ENCODE results near the gene IL18. TPM values are rescaled to one million over a fixed set of nuclear protein-coding genes. Genes with fewer than 3 reads are reported as not detected.

Gene IL18
- total and polyA plus RNA-seq, 2 of the 8 experiments (the other 6 are each of a cell fraction or from before 2014, with no cell fraction given), result 0.29 to 0.84 TPM

- TF ChIP-seq CHD7 (IDR thresholded peaks at IDR 0.05; ENCODE audit: insufficient replicate concordance, low read length) (no peak), CREB1 (IDR thresholded peaks at IDR 0.05) (no peak), CBX8 (IDR thresholded peaks at IDR 0.05; ENCODE audit: borderline replicate concordance, low read depth, low read length) (no peak), POLR2AphosphoS5 (IDR thresholded peaks at IDR 0.05; ENCODE audit: low read depth, low read length) (no peak), ZNF274 (IDR thresholded peaks at IDR 0.05; ENCODE audit: borderline replicate concordance, extremely low read depth, low read length) (no peak), POU5F1 (IDR thresholded peaks at IDR 0.05; ENCODE audit: low read depth, low read length) (no peak), SP2 (IDR thresholded peaks at IDR 0.05; ENCODE audit: low read length) (no peak), TEAD4 (IDR thresholded peaks at IDR 0.05; ENCODE audit: low read depth, low read length) (no peak), FOSL1 (IDR thresholded peaks at IDR 0.05; ENCODE audit: insufficient read depth, low read depth, low read length) (no peak), RNF2 (IDR thresholded peaks at IDR 0.05; ENCODE audit: borderline replicate concordance, low read depth, low read length, missing control alignments, poor library complexity, severe bottlenecking) (no peak), CHD2 (IDR thresholded peaks at IDR 0.05; ENCODE audit: low read length) (no peak), TBP (IDR thresholded peaks at IDR 0.05; ENCODE audit: low read depth, low read length) (no peak), RXRA (IDR thresholded peaks at IDR 0.05; ENCODE audit: insufficient read depth, low read depth, low read length) (no peak)
These were observed 47.6 kb upstream of the IL18 start (continued) for GRCh38 chr11:112211536-112211935.

Data from H1 (cell line).